PC-3 (cell line): Measurements from ENCODE around the gene MBTPS2. TPM values are rescaled to one million over a fixed set of nuclear protein-coding genes. Genes with fewer than 3 reads are reported as not detected.

Experiments
- ATAC-seq: fragments of 200-7000 bp; cut with Tn5 transposase; 2 replicates; pipeline ENCODE4 v1.9.1; 2020; ENCODE audit warnings: mild to moderate bottlenecking, moderate library complexity
- BruUV-seq: library from RNA; stranded (reverse); fragments of 400-500 nt; replicated peaks from 2 replicates; lab custom pipeline; 2021; lab: Mats Ljungman, UMichigan
- CTCF ChIA-PET: fragments of 300-600 bp; sonication (Branson Sonifier 250); formaldehyde crosslinking; loops from one replicate; lab custom pipeline; 2022; ENCODE audit warnings: antibody characterized with exemption; lab: Charles Lee
- POLR2A ChIA-PET: fragments of 300-600 bp; sonication (Branson Sonifier 250); formaldehyde crosslinking; loops from one replicate; lab custom pipeline; 2022; ENCODE audit warnings: antibody characterized with exemption; ENCODE audit not compliant: unreplicated experiment; lab: Charles Lee
- DNase-seq: peaks from one replicate; pipeline ENCODE4 v3.0.0-alpha.2; 2015
- H2AFZ ChIP-seq: fragments of 300-600 bp; sonication (generic); 2 replicates; pipeline ENCODE4 v1.6.0; 2016; ENCODE audit warnings: antibody characterized with exemption, low read length
- H3F3A ChIP-seq: fragments of 300-600 bp; sonication (generic); one replicate; pipeline ENCODE4 v1.6.0; 2017; ENCODE audit warnings: antibody characterized with exemption, low read length, control low read depth, mild to moderate bottlenecking; ENCODE audit not compliant: unreplicated experiment
- H3K27ac ChIP-seq: fragments of 300-600 bp; sonication (generic); 2 replicates; pipeline ENCODE4 v1.5.1; 2016; ENCODE audit warnings: mild to moderate bottlenecking, low read length
- H3K27me3 ChIP-seq: fragments of 300-600 bp; sonication (generic); 2 replicates; pipeline ENCODE4 v1.6.1; 2016; ENCODE audit warnings: low read length, mixed read lengths
- H3K36me3 ChIP-seq: fragments of 300-600 bp; sonication (generic); 2 replicates; pipeline ENCODE4 v1.6.1; 2016; ENCODE audit warnings: low read depth, mixed run types, low read length, mixed read lengths
- H3K4me1 ChIP-seq: fragments of 300-600 bp; sonication (generic); 2 replicates; pipeline ENCODE4 v1.5.1; 2016; ENCODE audit warnings: low read length; ENCODE audit not compliant: insufficient read depth
- H3K4me2 ChIP-seq: fragments of 300-600 bp; sonication (generic); 2 replicates; pipeline ENCODE4 v1.6.0; 2016; ENCODE audit warnings: low read length
- H3K4me3 ChIP-seq: fragments of 300-600 bp; sonication (generic); 2 replicates; pipeline ENCODE4 v1.5.1; 2016; ENCODE audit warnings: mild to moderate bottlenecking, low read length, mixed read lengths
- H3K79me2 ChIP-seq: fragments of 300-600 bp; sonication (generic); 2 replicates; pipeline ENCODE4 v1.6.1; 2017; ENCODE audit warnings: low read length, mixed read lengths
- H3K9ac ChIP-seq: fragments of 300-600 bp; sonication (generic); 2 replicates; pipeline ENCODE4 v1.6.0; 2016; ENCODE audit warnings: mild to moderate bottlenecking, low read length
- H3K9me2 ChIP-seq: fragments of 300-600 bp; sonication (generic); replicated peaks from 2 replicates; pipeline ENCODE4 v1.6.1; 2016; ENCODE audit warnings: mixed run types, low read length, mixed read lengths
- H3K9me3 ChIP-seq: fragments of 300-600 bp; sonication (generic); 2 replicates; pipeline ENCODE4 v1.6.1; 2016; ENCODE audit warnings: low read length, mixed read lengths
- H4K20me1 ChIP-seq: fragments of 300-600 bp; sonication (generic); 2 replicates; pipeline ENCODE4 v1.6.1; 2016; ENCODE audit warnings: low read length, mixed read lengths
- EZH2 ChIP-seq: fragments of 300-600 bp; sonication (generic); IDR thresholded peaks from one replicate; pipeline ENCODE4 v1.6.1; 2017; ENCODE audit warnings: antibody characterized with exemption, mild to moderate bottlenecking, low read length; ENCODE audit not compliant: unreplicated experiment
- EZH2phosphoT487 ChIP-seq: fragments of 300-600 bp; sonication (generic); IDR thresholded peaks from 2 replicates; pipeline ENCODE4 v1.6.1; 2018; ENCODE audit warnings: mild to moderate bottlenecking, antibody characterized with exemption, low read length, borderline replicate concordance
- intact Hi-C: fragments of 100-400 bp; cut with micrococcal nuclease; formaldehyde crosslinking; loops from 2 replicates; pipeline ENCODE4 v1.9.0; 2023
- total RNA-seq: library from RNA; depleted of rRNA; stranded (reverse); fragments of >200 nt; gene quantifications from 2 replicates; pipeline ENCODE4 v1.2.3, GENCODE V29; 2014
- TF ChIP-seq, protein P1 (sequence below): fragments of 300-600 bp; sonication (generic); conservative IDR thresholded peaks from 2 replicates; pipeline ENCODE4 v1.5.1; 2017; ENCODE audit warnings: antibody characterized with exemption, low read depth, mild to moderate bottlenecking, low read length

Gene MBTPS2
- total RNA-seq, 1 experiment from 2014 or later = 5.8 TPM

DNA sequence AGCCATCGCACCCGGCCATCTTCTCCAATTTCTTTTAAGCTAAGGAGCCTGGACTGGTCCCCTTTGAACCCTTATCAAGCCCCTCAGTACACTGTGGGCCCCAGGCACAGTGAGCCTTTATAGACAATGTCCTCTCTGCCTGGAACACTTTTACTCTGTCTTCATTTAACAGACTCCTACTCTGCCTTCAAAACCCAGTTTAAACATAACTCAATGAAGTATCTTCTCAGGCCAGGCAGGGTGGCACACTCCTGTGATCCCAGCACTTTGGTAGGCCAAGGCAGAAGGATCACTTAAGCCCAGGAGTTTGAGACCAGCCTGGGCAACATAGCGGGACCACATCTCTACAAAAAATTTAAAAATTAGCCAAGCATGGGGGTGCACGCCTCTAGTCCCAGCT, 73.6 kb downstream of the MBTPS2 start:
- Histone ChIP-seq H3K9me2 (no peaks in the 10 kb centered on the region), H3K27ac (no peak overlapping the region), H3K79me2 (no peaks in the 10 kb centered on the region), H3K9me3 (no peaks in the 10 kb centered on the region), H3K4me2 (no peak overlapping the region), H3K4me3 (no peak overlapping the region), H3K36me3 (no peaks in the 10 kb centered on the region), H3K4me1 (no peaks in the 10 kb centered on the region), H2AFZ (no peak overlapping the region), H4K20me1 (no peaks in the 10 kb centered on the region), H3K27me3 (no peaks in the 10 kb centered on the region), H3F3A (no peaks in the 10 kb centered on the region), H3K9ac (no peak overlapping the region)
- POLR2A ChIA-PET = no interaction called here
- intact Hi-C loops = no loop called here
- BruUV-seq = no TSS peak
- CTCF ChIA-PET = no interaction called here
- no peak for DNase-seq
- TF ChIP-seq EZH2phosphoT487 (no peak), EZH2 (no peak)
- TF ChIP-seq, protein P1, sequence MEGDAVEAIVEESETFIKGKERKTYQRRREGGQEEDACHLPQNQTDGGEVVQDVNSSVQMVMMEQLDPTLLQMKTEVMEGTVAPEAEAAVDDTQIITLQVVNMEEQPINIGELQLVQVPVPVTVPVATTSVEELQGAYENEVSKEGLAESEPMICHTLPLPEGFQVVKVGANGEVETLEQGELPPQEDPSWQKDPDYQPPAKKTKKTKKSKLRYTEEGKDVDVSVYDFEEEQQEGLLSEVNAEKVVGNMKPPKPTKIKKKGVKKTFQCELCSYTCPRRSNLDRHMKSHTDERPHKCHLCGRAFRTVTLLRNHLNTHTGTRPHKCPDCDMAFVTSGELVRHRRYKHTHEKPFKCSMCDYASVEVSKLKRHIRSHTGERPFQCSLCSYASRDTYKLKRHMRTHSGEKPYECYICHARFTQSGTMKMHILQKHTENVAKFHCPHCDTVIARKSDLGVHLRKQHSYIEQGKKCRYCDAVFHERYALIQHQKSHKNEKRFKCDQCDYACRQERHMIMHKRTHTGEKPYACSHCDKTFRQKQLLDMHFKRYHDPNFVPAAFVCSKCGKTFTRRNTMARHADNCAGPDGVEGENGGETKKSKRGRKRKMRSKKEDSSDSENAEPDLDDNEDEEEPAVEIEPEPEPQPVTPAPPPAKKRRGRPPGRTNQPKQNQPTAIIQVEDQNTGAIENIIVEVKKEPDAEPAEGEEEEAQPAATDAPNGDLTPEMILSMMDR = no peak
- ATAC-seq = no peak

- Histone ChIP-seq H3K4me2 (peak overlapping the region; percentile 77), H3K4me1 (peaks cover 19% of the 10 kb centered on the region), H2AFZ (peak overlapping the region; percentile 47; the same call in 1 of the 2 replicates), H3K79me2 (no peaks in the 10 kb centered on the region), H3K27ac (peak overlapping the region; percentile 78), H3K4me3 (peak overlapping the region; percentile 57), H3K36me3 (no peaks in the 10 kb centered on the region), H3K27me3 (no peaks in the 10 kb centered on the region), H3K9me2 (no peaks in the 10 kb centered on the region; the same call in 1 of the 2 replicates), H3K9ac (peak overlapping the region; percentile 32), H4K20me1 (no peaks in the 10 kb centered on the region), H3F3A (no peaks in the 10 kb centered on the region), H3K9me3 (no peaks in the 10 kb centered on the region)
- BruUV-seq = no TSS peak
- DNase-seq = peak; percentile 9
- no peak for ATAC-seq
- ChIA-PET CTCF (interaction anchor here (0.6 to 1.0 kb wide), 2 partner anchors 49 kb away, joined by 3 read pairs; no protein-coding TSS in a partner anchor), POLR2A (interaction anchor here (0.6 kb wide), 1 partner anchor 68 kb away, joined by 5 read pairs; no protein-coding TSS in a partner anchor)
- intact Hi-C loops = loop anchor here (10.0 kb wide), 1 partner anchor 61 kb away; no protein-coding TSS in a partner anchor
- TF ChIP-seq, protein P1 = no peak
- TF ChIP-seq EZH2phosphoT487 (no peak), EZH2 (no peak)
These were observed 86.7 kb downstream of the MBTPS2 start for GRCh38 chrX:21926116-21926515.

DNA sequence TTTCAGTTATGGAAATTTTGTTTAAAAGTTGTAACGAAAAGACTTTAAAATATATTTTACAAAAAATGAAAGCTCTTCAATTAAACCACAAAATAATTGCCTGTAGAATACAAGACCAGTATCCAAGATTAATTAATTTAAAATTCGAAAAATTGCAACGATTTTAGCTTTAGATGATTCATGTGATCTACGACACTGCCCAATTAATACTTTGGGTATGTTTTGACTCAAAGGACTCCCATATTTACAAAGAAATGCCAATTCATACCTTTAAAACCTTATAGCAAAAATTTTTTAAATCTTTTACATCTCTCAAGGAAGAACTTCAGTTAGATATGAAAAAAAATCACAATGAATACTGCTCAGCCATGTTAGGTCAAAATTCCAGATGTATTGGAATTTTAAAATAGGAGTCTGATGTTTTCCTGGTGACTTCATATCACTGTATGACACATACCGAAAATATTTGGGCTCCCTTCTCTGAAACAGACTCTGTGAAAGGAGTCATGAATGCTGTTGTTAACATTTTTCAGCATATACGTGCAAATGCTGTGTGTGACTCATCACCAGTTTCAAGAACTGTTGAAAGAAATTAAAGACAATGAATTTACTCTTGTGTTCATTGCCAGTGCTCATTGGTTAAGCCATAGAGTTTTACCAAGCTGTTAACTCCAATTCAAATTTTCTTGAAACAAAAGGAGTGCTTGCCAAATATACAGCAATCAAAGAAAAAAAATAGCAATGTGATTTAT, 87.3 kb downstream of the MBTPS2 start:
- intact Hi-C loops = loop anchor here (10.0 kb wide), 1 partner anchor 62 kb away; no protein-coding TSS in a partner anchor

More for the DNA sequence above, 87.3 kb downstream of the MBTPS2 start:
- Histone ChIP-seq H3K27me3 (no peaks in the 10 kb centered on the region), H3K4me1 (peaks cover 19% of the 10 kb centered on the region), H4K20me1 (no peaks in the 10 kb centered on the region), H3K4me2 (peak overlapping the region; percentile 77), H3K79me2 (no peaks in the 10 kb centered on the region), H3K9me3 (no peaks in the 10 kb centered on the region), H3F3A (no peaks in the 10 kb centered on the region), H3K4me3 (peak overlapping the region; percentile 57), H3K36me3 (no peaks in the 10 kb centered on the region), H2AFZ (peak overlapping the region; percentile 47), H3K9ac (peak overlapping the region; percentile 32), H3K27ac (peak overlapping the region; percentile 78), H3K9me2 (no peaks in the 10 kb centered on the region; the same call in 1 of the 2 replicates)
- BruUV-seq = TSS peak; percentile 49
- ChIA-PET CTCF (interaction anchor here (0.6 to 1.0 kb wide), 2 partner anchors 48 to 49 kb away, joined by 3 read pairs; no protein-coding TSS in a partner anchor), POLR2A (interaction anchor here (0.6 kb wide), 1 partner anchor 69 kb away, joined by 5 read pairs; no protein-coding TSS in a partner anchor)
- TF ChIP-seq EZH2 (no peak), EZH2phosphoT487 (no peak)
- TF ChIP-seq, protein P1 = no peak
- ATAC-seq = peak; percentile 97
- peak; percentile 96 for DNase-seq
